SK-N-MC (cell line): ENCODE measurements around the gene KRTAP12-2.

Source experiments
- EZH2 ChIP-seq: fragments of 200-600 bp; sonication (generic); IDR thresholded peaks from one replicate; pipeline ENCODE4 v1.6.1; 2017; ENCODE audit warnings: antibody characterized with exemption
- FOXP2 ChIP-seq: optimal IDR thresholded peaks from 2 replicates; pipeline ENCODE3; 2011; ENCODE audit warnings: mild to moderate bottlenecking, moderate library complexity; ENCODE audit not compliant: insufficient read depth; ENCODE audit errors: extremely low read length, control extremely low read depth
- POLR2AphosphoS5 ChIP-seq: IDR thresholded peaks from 2 replicates; pipeline ENCODE4 v1.6.1; 2012; ENCODE audit warnings: mild to moderate bottlenecking, low read depth, low read length, borderline replicate concordance

GRCh38 chr21:44684483-44684882 lies 17.8 kb upstream of the KRTAP12-2 start:
- TF ChIP-seq EZH2, result no peak
- no peak for TF ChIP-seq FOXP2
- TF ChIP-seq POLR2AphosphoS5, result no peak
